ENCODE results near the gene GLB1L. TPM values are rescaled to one million over a fixed set of nuclear protein-coding genes. Genes with fewer than 3 reads are reported as not detected.
"Not testable (repeated sequence)": the region's sequence is repeated elsewhere in the genome, so short reads cannot be mapped to it uniquely, and the experiment has no call there.

Gene GLB1L
- polyA plus RNA-seq, 1 donor (not counting 4 experiments of a cell fraction or from before 2014, with no cell fraction given) = 5.2 TPM

GRCh38 chr2:219261024-219261855 lies 16.0 kb upstream of the GLB1L start:
- H4K20me1 ChIP-seq (ENCODE audit: control insufficient read depth, extremely low read depth, insufficient read depth, low read length) = no peaks in the 10 kb centered on the region
- no peak overlapping the region for H3K4me3 ChIP-seq (ENCODE audit: control insufficient read depth in 2 of 3, extremely low read depth in 1 of 3, insufficient read depth in 2 of 3, low read depth in 1 of 3, low read length in 3 of 3)
- dilution Hi-C loops (cut with MboI; ENCODE audit: extremely low pct_ligation_motif_present, low sequenced_read_pairs) = no loop called here
- H3K9ac ChIP-seq (ENCODE audit: control insufficient read depth, extremely low read depth, insufficient read depth, low read length) = no peak overlapping the region
- H2AFZ ChIP-seq (ENCODE audit: control insufficient read depth, low read length) = no peak overlapping the region
- no peak for DNase-seq (ENCODE audit: low read depth, low spot score)
- H3K36me3 ChIP-seq (ENCODE audit: control insufficient read depth in 2 of 2, extremely low read depth in 1 of 2, insufficient read depth in 2 of 2, low read length in 2 of 2) = no peaks in the 10 kb centered on the region
- FAIRE-seq = no peak
- H3K4me2 ChIP-seq (ENCODE audit: control insufficient read depth, extremely low read depth, insufficient read depth, low read depth, low read length) = no peak overlapping the region
- no peaks in the 10 kb centered on the region for H3K9me1 ChIP-seq (ENCODE audit: control insufficient read depth, extremely low read depth, insufficient read depth, low read length)
- no peak for TF ChIP-seq EZH2 (IDR thresholded peaks at IDR 0.05; ENCODE audit: low read length)
- TF ChIP-seq, protein P1, sequence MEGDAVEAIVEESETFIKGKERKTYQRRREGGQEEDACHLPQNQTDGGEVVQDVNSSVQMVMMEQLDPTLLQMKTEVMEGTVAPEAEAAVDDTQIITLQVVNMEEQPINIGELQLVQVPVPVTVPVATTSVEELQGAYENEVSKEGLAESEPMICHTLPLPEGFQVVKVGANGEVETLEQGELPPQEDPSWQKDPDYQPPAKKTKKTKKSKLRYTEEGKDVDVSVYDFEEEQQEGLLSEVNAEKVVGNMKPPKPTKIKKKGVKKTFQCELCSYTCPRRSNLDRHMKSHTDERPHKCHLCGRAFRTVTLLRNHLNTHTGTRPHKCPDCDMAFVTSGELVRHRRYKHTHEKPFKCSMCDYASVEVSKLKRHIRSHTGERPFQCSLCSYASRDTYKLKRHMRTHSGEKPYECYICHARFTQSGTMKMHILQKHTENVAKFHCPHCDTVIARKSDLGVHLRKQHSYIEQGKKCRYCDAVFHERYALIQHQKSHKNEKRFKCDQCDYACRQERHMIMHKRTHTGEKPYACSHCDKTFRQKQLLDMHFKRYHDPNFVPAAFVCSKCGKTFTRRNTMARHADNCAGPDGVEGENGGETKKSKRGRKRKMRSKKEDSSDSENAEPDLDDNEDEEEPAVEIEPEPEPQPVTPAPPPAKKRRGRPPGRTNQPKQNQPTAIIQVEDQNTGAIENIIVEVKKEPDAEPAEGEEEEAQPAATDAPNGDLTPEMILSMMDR (optimal IDR thresholded peaks at IDR 0.05 in 1 of 3, IDR thresholded peaks at IDR 0.05 in 1 of 3, conservative IDR thresholded peaks at IDR 0.05 in 1 of 3; ENCODE audit: extremely low read depth in 1 of 3, insufficient read depth in 2 of 3, low read length in 3 of 3) = no peak
- H3K27me3 ChIP-seq (ENCODE audit: control insufficient read depth, extremely low read depth, insufficient read depth, low read length) = no peaks in the 10 kb centered on the region
- H3K4me1 ChIP-seq (ENCODE audit: control insufficient read depth, extremely low read depth, insufficient read depth, low read length) = no peaks in the 10 kb centered on the region
- no peaks in the 10 kb centered on the region for H3K79me2 ChIP-seq (ENCODE audit: control insufficient read depth, insufficient read depth, low read length)
- no peak overlapping the region for H3K27ac ChIP-seq (ENCODE audit: control insufficient read depth, insufficient read depth, low read length)
- H3K9me3 ChIP-seq (ENCODE audit: control insufficient read depth, low read depth, low read length) = no peaks in the 10 kb centered on the region

GRCh38 chr2:219258942-219259341 lies 13.7 kb upstream of the GLB1L start:
- DNase-seq (ENCODE audit: low read depth, low spot score); FAIRE-seq; H3K4me2 ChIP-seq (ENCODE audit: control insufficient read depth, extremely low read depth, insufficient read depth, low read depth, low read length); H4K20me1 ChIP-seq (ENCODE audit: control insufficient read depth, extremely low read depth, insufficient read depth, low read length); H3K4me1 ChIP-seq (ENCODE audit: control insufficient read depth, extremely low read depth, insufficient read depth, low read length); H3K9me3 ChIP-seq (ENCODE audit: control insufficient read depth, low read depth, low read length); H3K9me1 ChIP-seq (ENCODE audit: control insufficient read depth, extremely low read depth, insufficient read depth, low read length); H3K4me3 ChIP-seq (ENCODE audit: control insufficient read depth in 2 of 3, extremely low read depth in 1 of 3, insufficient read depth in 2 of 3, low read depth in 1 of 3, low read length in 3 of 3); dilution Hi-C loops (cut with MboI; ENCODE audit: extremely low pct_ligation_motif_present, low sequenced_read_pairs); H2AFZ ChIP-seq (ENCODE audit: control insufficient read depth, low read length); H3K27ac ChIP-seq (ENCODE audit: control insufficient read depth, insufficient read depth, low read length); H3K36me3 ChIP-seq (ENCODE audit: control insufficient read depth in 2 of 2, extremely low read depth in 1 of 2, insufficient read depth in 2 of 2, low read length in 2 of 2); H3K27me3 ChIP-seq (ENCODE audit: control insufficient read depth, extremely low read depth, insufficient read depth, low read length); H3K79me2 ChIP-seq (ENCODE audit: control insufficient read depth, insufficient read depth, low read length); H3K9ac ChIP-seq (ENCODE audit: control insufficient read depth, extremely low read depth, insufficient read depth, low read length): not testable (repeated sequence)
